GM11168 (cell line): ENCODE results near the gene OR56A4.

Experiments used
- in situ Hi-C: fragments of 300-500 bp; cut with MboI; formaldehyde crosslinking; loops from one replicate; pipeline ENCODE4 v1.12.0; 2022; ENCODE audit warnings: low sequenced_read_pairs; ENCODE audit not compliant: unreplicated experiment

The OR56A4 gene, protein sequence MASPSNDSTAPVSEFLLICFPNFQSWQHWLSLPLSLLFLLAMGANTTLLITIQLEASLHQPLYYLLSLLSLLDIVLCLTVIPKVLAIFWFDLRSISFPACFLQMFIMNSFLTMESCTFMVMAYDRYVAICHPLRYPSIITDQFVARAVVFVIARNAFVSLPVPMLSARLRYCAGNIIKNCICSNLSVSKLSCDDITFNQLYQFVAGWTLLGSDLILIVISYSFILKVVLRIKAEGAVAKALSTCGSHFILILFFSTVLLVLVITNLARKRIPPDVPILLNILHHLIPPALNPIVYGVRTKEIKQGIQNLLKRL

DNA sequence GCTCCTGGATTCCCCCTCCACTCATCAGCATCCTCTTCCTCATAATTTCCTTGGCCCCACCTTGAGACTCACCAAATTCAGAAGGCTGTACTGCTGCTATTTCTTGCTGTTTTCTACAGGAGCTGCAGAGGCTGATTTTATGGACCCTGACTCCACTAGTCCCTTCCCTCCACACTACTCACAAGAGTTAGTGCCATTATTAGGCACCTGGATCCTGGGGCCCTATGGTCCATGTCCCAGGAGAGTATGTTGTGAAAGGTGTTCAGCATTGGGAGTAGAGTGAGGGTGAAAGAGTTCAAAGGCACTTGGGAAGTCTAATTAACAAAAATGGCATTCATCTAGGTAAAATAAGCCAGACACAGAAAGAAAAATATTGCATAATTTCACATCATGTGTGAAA lies at the start of gene OR56A4:
Gene OR56A4, minus strand, starts transcription at position 101 of the 400 bp plus-strand sequence. CDS start 3,954 bp downstream, outside the sequence.
- in situ Hi-C loops: loop anchor here (25.0 kb wide), 1 partner anchor 330 kb away; no protein-coding TSS in a partner anchor

- in situ Hi-C loops: no loop called here
Observed at GRCh38 chr11:6055569-6055968, 48.8 kb upstream of the OR56A4 start.

GRCh38 chr11:6052374-6052773 lies 45.6 kb upstream of the OR56A4 start:
- in situ Hi-C loops: no loop called here

DNA sequence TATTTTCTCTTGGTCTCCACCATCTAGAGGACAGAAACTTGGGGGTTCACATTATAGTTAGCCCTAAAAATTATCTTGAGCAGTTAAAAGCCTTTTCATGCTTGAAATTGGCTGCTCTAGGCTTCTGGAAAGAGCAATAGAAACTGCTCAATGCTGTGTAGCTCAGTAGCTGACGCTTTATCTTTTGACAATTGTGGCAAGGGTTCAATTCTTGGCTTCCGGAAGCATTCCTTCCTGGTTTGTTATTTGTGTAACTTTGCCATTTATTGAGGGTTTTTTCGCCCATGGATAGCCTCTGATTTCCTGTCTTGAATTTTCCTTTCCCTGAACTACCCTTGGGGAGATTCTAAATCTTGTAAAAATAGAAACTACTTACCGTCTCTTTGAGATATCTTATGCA lies 34.1 kb upstream of the OR56A4 start:
- in situ Hi-C loops: no loop called here

DNA sequence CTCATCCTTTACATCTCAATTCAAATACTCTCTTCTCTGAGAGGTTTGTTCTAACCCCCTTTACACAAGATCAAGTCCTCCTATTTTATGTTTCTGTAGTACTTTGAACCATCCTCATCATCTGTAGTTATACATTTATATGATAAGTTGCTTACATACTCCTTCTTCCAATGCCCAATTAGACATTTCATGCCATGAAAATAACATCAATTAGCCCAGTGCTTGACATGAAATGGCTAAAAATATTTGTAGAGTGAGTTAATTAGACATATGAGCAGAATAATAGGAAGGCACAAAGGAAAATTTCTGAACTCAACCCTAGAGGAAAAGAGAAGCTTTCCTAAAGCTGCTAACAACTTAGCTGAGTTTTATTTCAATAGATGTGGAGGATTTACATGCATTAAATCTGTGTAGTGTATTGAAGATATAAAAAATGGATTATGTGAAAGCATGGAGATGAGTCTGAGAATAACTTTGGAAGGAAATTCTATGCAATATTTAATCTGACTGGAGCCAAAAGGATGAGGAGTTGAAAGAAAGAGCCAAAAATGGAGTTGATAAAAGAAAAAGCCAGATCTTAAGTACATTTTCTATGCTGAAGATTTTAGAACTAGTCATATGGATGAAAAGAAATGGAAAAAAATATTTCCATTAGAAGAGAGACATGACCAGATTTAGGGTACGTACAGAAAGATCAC lies 24.1 kb upstream of the OR56A4 start, which contains the start of gene OR56A1:
Gene OR56A1, minus strand, starts transcription at position 51 of the 698 bp plus-strand sequence. CDS start 3,066 bp downstream, outside the sequence.
- in situ Hi-C loops: no loop called here

DNA sequence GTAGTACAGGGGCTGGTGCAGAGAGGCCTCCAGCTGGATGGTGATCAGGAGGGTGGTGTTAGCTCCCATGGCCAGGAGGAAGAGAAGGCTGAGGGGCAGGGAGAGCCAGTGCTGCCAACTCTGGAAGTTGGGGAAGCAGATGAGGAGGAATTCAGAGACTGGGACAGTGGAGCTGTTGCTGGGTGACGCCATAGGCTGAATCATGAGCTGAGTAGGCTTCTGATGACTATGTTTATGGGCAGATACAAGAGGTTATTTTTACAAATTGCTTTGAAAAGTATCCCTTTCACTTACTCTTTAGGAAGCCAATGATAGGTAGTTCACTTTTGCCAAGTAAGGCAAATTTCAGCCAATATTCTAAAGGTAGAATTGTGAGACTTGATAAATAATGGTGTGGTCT lies 20.8 kb upstream of the OR56A4 start:
- in situ Hi-C loops: no loop called here

DNA sequence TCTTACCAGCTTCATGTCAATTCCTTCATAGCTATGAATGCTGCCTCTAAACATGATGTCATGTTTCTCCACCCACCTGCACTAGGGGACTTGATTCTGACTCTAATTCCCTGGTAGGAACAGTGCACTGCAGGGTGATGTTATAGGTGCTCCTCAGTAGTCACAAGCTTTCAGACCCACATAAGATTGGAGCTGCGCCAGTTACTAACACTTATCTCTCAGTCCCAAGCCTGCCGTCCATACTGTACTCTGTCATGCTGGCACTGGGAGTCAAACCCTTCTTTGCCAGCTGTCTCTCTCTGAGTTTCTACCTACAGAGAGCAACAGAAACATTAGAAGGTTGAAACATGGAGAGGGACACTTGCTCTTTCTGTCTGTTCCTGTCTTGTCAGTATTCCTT lies 18.3 kb upstream of the OR56A4 start:
- in situ Hi-C loops: no loop called here

- in situ Hi-C loops: loop anchor here (25.0 kb wide), 1 partner anchor 314 kb away; no protein-coding TSS in a partner anchor
Observed at GRCh38 chr11:6022956-6023355, 16.2 kb upstream of the OR56A4 start.

GRCh38 chr11:6013042-6013441 lies 6.3 kb upstream of the OR56A4 start:
- in situ Hi-C loops: loop anchor here (25.0 kb wide), 1 partner anchor 324 kb away; no protein-coding TSS in a partner anchor

GRCh38 chr11:6012035-6012668 lies 5.4 kb upstream of the OR56A4 start:
- in situ Hi-C loops: loop anchor here (25.0 kb wide), 1 partner anchor 325 kb away; no protein-coding TSS in a partner anchor

- in situ Hi-C loops: loop anchor here (25.0 kb wide), 1 partner anchor 331 kb away; no protein-coding TSS in a partner anchor
Observed at GRCh38 chr11:6006395-6006794, 351 bp downstream of the OR56A4 start.

DNA sequence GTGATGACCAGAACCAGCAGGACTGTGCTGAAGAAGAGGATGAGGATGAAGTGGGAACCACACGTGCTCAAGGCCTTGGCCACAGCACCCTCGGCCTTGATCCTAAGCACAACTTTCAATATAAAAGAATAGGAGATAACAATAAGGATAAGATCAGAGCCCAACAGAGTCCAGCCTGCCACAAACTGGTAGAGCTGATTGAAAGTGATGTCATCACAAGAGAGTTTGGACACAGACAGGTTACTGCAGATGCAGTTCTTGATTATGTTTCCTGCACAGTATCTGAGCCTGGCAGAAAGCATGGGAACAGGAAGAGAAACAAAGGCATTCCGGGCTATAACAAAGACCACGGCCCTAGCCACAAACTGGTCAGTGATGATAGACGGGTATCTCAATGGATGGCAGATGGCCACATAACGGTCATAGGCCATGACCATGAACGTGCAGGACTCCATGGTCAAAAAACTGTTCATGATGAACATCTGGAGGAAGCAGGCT lies 4.5 kb downstream of the OR56A4 start:
- in situ Hi-C loops: loop anchor here (25.0 kb wide), 1 partner anchor 335 kb away; no protein-coding TSS in a partner anchor

GRCh38 chr11:5994791-5995190 lies 12.0 kb downstream of the OR56A4 start:
- in situ Hi-C loops: no loop called here

GRCh38 chr11:5992604-5993251 lies 14.0 kb downstream of the OR56A4 start:
- in situ Hi-C loops: no loop called here

DNA sequence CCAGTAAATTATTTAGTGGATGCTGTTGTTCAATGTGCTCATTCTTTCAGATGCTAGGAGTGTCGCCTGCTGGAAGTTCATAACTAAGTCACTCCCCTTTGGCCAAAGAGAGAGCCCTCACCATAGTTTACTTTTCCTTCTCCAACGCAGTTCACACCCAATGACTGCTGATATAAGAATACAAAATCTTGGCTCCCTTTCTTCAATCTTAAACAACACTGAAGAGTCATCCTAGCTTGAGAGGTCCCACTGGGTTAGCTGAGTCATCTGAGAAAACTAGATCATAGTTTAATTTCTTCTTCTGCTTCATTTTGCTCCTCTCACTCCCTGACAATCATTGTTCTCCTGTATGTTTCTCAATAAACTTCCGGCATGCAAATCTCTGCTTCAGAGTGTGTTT lies 14.6 kb downstream of the OR56A4 start:
- in situ Hi-C loops: no loop called here

DNA sequence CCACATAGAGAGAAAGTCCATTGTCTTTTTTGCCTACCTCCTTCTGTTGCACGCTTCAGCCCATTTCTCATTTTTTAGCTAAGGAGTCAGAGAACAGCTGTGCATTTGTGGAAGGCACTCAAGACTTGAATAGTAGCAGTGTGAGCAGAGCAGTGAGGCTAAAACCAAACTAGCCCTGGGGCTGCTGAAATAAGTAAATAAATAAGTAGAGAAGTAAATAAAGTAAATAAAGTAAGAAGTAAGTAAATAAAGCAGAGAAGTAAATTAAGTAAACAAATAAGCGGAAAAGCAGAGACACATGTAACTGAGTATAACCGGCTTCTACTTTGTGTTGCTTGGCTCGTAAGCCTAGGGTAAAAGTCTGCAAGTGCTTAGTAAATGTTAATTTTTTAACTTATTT lies 17.5 kb downstream of the OR56A4 start:
- in situ Hi-C loops: no loop called here

GRCh38 chr11:5986885-5987284 lies 19.9 kb downstream of the OR56A4 start, which contains the start of gene OR52L1:
OR52L1 (minus strand) TSS chr11:5986985; CDS start chr11:5986930, 55 bp downstream.
- in situ Hi-C loops: no loop called here

DNA sequence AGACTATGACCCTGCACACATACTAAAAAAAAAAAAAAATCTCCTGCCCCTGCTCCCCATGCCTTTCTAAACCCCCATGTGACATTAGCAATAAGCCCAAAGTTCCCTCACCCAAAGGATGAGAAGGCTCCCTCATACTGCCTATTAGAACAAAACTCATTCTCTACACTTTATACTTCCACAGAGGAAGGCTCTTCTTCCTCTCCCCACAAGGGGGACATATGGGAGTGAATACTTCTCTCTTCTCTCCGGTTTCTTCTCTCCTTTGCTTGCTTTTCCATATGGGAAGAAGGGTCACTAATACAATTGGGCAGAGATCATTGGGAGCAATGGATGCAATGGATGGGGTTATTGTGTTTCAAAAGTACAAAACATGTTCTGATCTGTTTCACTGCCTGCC lies 23.3 kb downstream of the OR56A4 start:
- in situ Hi-C loops: no loop called here

GRCh38 chr11:5973530-5973929 lies 33.2 kb downstream of the OR56A4 start:
- in situ Hi-C loops: no loop called here

DNA sequence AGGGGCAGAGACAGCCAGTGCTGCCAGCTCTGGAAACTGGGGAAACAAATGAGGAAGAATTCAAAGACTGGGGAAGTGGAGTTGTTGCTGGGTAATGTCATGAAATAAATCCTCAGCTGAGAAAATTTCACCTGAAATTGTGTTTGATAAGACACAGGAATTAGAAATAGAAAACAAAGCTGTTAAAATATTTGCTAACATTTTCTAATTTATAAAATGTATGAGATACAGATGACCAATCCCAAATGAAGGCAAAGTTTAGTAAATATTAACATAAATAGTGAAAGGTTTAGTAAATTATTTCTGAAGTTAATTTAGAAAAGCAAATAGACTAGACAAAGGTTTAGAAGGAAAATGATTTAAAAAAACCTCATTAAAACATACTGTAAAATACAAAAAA lies 38.4 kb downstream of the OR56A4 start, which contains the start of gene OR56A5:
Gene OR56A5, minus strand, starts transcription at position 101 of the 400 bp plus-strand sequence. Its CDS starts 0 bp downstream, at position 101.
- in situ Hi-C loops: no loop called here
